Naive B cell (primary cell): ENCODE measurements around the gene CDK5RAP3. TPM values are rescaled to one million over a fixed set of nuclear protein-coding genes. Genes with fewer than 3 reads are reported as not detected.
"Not testable (repeated sequence)": the region's sequence is repeated elsewhere in the genome, so short reads cannot be mapped to it uniquely, and the experiment has no call there.

Source experiments
- ATAC-seq, 2 donors: fragments of 150-1000 bp; cut with Tn5 transposase; 2 replicates each; pipeline ENCODE4 v1.10.0; 2021; ENCODE audit warnings: low read depth in 2 of 2, mild to moderate bottlenecking in 2 of 2, moderate library complexity in 2 of 2
- DNase-seq: peaks from one replicate; pipeline ENCODE4 v3.0.0; 2022
- H3K27ac Mint-ChIP-seq, 6 donors: one replicate each; pipeline ENCODE4 v1.8.0; 2020 to 2022; ENCODE audit warnings: mild to moderate bottlenecking in 6 of 6, mixed read lengths in 6 of 6, moderate library complexity in 5 of 6, inconsistent platforms in 2 of 6
- H3K27me3 Mint-ChIP-seq, 3 donors: one replicate each; pipeline ENCODE4 v1.8.0; 2021 to 2022; ENCODE audit warnings: mixed read lengths in 3 of 3, mild to moderate bottlenecking in 1 of 3
- H3K36me3 Mint-ChIP-seq, 2 donors: one replicate each; pipeline ENCODE4 v1.8.0; 2020 to 2022; ENCODE audit warnings: mixed read lengths in 2 of 2, inconsistent platforms in 1 of 2, mild to moderate bottlenecking in 1 of 2
- H3K4me1 Mint-ChIP-seq, 3 donors: one replicate each; pipeline ENCODE4 v1.8.0; 2020 to 2022; ENCODE audit warnings: mixed read lengths in 3 of 3, inconsistent platforms in 1 of 3, mild to moderate bottlenecking in 1 of 3, moderate library complexity in 1 of 3
- H3K4me3 Mint-ChIP-seq, 8 donors: one replicate each; pipeline ENCODE4 v1.8.0; 2020 to 2022; ENCODE audit warnings: mild to moderate bottlenecking in 8 of 8, mixed read lengths in 8 of 8, moderate library complexity in 8 of 8, inconsistent platforms in 2 of 8
- H3K9me3 Mint-ChIP-seq, 7 donors: one replicate each; pipeline ENCODE4 v1.8.0; 2020 to 2022; ENCODE audit warnings: mixed read lengths in 7 of 7, mild to moderate bottlenecking in 5 of 7, inconsistent platforms in 2 of 7, moderate library complexity in 1 of 7
- polyA plus RNA-seq, 6 donors: library from polyadenylated mRNA; unstranded; fragments of 300-500 nt; fragmentation: Illumina TruSeq; gene quantifications; one replicate each; pipeline ENCODE4 v1.2.3, GENCODE V29; 2021; ENCODE audit warnings: low read depth in 6 of 6

The CDK5RAP3 gene, protein sequence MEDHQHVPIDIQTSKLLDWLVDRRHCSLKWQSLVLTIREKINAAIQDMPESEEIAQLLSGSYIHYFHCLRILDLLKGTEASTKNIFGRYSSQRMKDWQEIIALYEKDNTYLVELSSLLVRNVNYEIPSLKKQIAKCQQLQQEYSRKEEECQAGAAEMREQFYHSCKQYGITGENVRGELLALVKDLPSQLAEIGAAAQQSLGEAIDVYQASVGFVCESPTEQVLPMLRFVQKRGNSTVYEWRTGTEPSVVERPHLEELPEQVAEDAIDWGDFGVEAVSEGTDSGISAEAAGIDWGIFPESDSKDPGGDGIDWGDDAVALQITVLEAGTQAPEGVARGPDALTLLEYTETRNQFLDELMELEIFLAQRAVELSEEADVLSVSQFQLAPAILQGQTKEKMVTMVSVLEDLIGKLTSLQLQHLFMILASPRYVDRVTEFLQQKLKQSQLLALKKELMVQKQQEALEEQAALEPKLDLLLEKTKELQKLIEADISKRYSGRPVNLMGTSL
- polyA plus RNA-seq: 10 to 100 TPM; 69.7 to 87.5 (median 84.0) TPM

GRCh38 chr17:47970725-47971499 lies at the start of gene CDK5RAP3:
TSS of gene CDK5RAP3 (plus strand) at chr17:47971113. CDS start at chr17:47971147, 34 bp downstream.
- peak within 1 kb of the TSS; percentile 91 to 98 (median 94) for H3K27ac Mint-ChIP-seq
- peaks cover 0 to 7% (median 0%) of the 10 kb centered on the region in 3 donors for H3K27me3 Mint-ChIP-seq
- peak within 1 kb of the TSS; percentile 95 to 100 (median 98) for H3K4me3 Mint-ChIP-seq
- H3K9me3 Mint-ChIP-seq: no peaks in the 10 kb centered on the region
- peak; percentile 96 to 97 for ATAC-seq
- peak; percentile 100 for DNase-seq
- peaks cover 21 to 34% (median 24%) of the 10 kb centered on the region in 3 donors for H3K4me1 Mint-ChIP-seq
- H3K36me3 Mint-ChIP-seq: peaks cover 6 to 16% of the 10 kb centered on the region in 2 donors

DNA sequence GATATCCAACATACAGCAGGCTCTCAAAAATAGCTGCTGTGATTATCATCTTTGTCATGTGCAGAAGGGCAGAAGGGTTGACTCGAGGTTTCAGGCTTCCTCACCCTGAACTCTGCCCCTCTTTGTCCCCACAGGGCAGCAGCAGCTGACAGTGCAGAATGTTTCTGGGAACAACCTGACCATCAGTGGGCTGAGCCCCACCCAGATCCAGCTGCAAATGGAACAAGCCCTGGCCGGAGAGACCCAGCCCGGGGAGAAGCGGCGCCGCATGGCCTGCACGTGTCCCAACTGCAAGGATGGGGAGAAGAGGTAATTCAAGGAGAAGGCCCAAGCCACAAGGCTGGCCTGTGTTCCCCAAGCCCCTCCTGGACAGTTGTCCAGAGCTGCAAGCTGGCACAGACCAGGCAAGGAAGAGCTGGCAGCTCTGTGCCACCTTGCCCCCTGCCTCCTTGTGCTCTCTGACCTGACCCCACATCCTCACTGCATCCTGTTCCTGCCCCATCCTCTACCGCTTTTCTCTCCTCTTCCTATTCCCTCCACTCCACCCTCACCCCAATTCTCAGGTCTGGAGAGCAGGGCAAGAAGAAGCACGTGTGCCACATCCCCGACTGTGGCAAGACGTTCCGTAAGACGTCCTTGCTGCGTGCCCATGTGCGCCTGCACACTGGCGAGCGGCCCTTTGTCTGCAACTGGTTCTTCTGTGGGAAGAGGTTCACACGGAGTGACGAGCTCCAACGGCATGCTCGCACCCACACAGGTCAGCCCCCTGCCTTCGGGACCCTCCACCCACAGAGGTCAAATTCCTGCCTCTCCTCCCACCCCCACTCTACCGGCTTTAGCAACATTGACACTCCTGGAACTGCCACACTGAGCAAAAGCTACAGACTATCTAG lies 45.9 kb upstream of the CDK5RAP3 start:
- Mint-ChIP-seq H3K27me3 (no peaks in the 10 kb centered on the region), H3K27ac (no peak overlapping the region), H3K4me3 (no peak overlapping the region), H3K9me3 (no peaks in the 10 kb centered on the region), H3K4me1 (peaks cover 0 to 4% (median 4%) of the 10 kb centered on the region in 3 donors), H3K36me3 (peaks cover 7 to 33% of the 10 kb centered on the region in 2 donors)
- no peak for DNase-seq
- ATAC-seq: no peak

DNA sequence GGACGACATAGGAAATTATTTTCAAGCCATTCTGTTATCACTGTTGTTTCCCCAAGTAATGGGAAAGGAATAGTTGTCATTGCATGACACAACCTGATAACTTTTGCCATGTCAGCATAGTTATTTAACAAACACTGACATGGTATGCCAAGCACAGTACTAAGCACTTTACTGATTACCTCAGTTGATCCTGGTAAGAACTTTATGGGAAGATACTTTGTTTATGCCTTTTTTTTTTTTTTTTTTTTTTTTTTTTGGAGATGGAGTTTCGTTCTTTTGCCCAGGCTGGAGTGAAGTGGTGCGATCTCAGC lies 45.3 kb upstream of the CDK5RAP3 start:
- peaks cover 7 to 31% of the 10 kb centered on the region in 2 donors for H3K36me3 Mint-ChIP-seq
- H3K27me3 Mint-ChIP-seq: no peaks in the 10 kb centered on the region
- no peak overlapping the region for H3K4me3 Mint-ChIP-seq
- H3K27ac Mint-ChIP-seq: no peak overlapping the region
- H3K9me3 Mint-ChIP-seq: no peaks in the 10 kb centered on the region
- peaks cover 0 to 4% (median 4%) of the 10 kb centered on the region in 3 donors for H3K4me1 Mint-ChIP-seq
- ATAC-seq (no peak), DNase-seq (no peak)

- peaks cover 0 to 4% (median 4%) of the 10 kb centered on the region in 3 donors for H3K4me1 Mint-ChIP-seq
- no peak overlapping the region for H3K4me3 Mint-ChIP-seq
- H3K9me3 Mint-ChIP-seq: no peaks in the 10 kb centered on the region
- peaks cover 7 to 25% of the 10 kb centered on the region in 2 donors for H3K36me3 Mint-ChIP-seq
- no peak for DNase-seq
- H3K27me3 Mint-ChIP-seq: no peaks in the 10 kb centered on the region
- H3K27ac Mint-ChIP-seq: no peak overlapping the region
- ATAC-seq: no peak
Observed at GRCh38 chr17:47927821-47928400, 43.0 kb upstream of the CDK5RAP3 start.

DNA sequence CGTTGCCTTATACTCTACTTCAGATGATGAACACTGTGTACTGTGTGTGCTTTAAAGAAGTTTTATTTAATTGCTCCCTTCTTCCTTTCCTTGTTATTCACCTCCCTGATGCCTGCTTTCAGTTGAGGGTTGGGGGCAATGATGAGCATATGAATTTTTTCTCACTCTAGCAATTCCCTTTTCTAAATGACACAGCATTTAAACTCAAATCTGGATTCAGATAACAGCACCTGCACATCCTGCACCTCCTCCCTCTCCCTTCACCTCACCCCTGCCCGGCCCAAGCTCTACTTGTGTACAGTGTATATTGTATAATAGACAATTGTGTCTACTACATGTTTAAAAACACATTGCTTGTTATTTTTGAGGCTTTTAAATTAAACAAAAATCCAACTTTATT lies 42.5 kb upstream of the CDK5RAP3 start:
- H3K4me1 Mint-ChIP-seq: peaks cover 0 to 4% (median 4%) of the 10 kb centered on the region in 3 donors
- H3K36me3 Mint-ChIP-seq: peaks cover 7 to 25% of the 10 kb centered on the region in 2 donors
- no peaks in the 10 kb centered on the region for H3K27me3 Mint-ChIP-seq
- no peak overlapping the region for H3K4me3 Mint-ChIP-seq
- H3K27ac Mint-ChIP-seq: peak overlapping the region in 2 of 6 donors; percentile 39 to 78
- no peaks in the 10 kb centered on the region for H3K9me3 Mint-ChIP-seq
- DNase-seq: no peak
- ATAC-seq: no peak

DNA sequence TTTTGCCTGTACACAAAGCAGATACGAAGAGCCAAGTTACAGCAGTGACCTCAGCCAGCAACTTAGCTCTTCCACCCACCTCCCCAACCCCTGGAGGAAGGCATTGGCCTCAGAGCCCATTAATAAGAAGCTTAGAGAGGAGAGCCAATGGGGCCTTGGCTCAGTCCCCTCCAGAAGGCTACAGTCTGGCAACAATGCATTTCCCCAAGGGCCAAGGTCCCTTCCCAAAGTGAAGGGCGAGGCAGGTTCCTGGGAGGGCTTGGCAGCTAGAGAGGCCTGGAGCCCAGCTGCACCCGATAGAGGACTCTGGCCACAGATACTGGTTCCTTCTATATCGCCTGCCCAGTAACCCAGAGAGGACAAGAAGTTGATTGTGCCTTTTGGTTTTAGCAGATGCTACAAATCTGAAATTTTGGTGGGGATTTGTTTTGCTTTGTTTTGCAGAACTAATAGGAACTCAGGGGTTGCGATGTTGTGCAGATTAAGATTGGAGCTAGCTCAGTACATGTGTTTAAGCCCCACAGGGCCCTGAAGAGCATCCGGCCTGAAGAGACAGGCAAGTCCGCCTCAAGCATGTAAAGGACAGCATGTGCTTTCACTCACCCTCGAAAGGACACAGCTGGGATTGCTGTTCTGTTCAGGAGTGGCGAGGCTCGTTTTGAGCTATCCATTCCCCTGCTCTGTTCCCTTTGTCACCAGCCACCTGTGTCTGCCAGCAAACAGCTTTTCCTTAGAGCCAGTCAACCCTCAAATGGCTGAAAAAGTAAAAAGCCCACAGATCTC lies 41.5 kb upstream of the CDK5RAP3 start:
- Mint-ChIP-seq H3K36me3 (peaks cover 7 to 25% of the 10 kb centered on the region in 2 donors), H3K4me3 (no peak overlapping the region), H3K4me1 (peaks cover 0 to 4% (median 4%) of the 10 kb centered on the region in 3 donors), H3K27me3 (no peaks in the 10 kb centered on the region), H3K9me3 (no peaks in the 10 kb centered on the region), H3K27ac (no peak overlapping the region)
- DNase-seq (no peak), ATAC-seq (no peak)

DNA sequence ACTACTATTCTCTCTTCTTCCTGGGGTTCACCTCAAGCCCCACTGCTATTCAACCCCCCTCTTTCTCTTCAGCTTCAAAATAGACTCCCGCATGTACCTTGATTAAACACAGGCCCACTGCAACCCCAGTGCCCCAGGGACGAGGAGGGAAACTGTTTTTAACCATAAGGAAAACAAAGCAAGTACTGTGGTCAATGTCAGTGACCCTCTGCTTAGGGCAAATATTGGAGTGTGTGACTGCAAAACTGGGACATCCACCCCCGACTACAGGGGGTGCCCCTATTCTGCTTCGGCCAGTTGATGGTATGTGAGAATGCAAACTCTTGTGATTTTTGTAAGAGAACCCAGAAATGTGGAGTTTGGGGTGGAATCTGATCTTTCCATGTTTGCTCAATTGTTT lies 39.1 kb upstream of the CDK5RAP3 start:
- Mint-ChIP-seq H3K36me3 (peaks cover 0 to 14% of the 10 kb centered on the region in 2 donors), H3K4me3 (peak overlapping the region in 1 of 8 donors; percentile 43), H3K4me1 (peaks cover 3 to 9% (median 7%) of the 10 kb centered on the region in 3 donors), H3K27me3 (no peaks in the 10 kb centered on the region), H3K9me3 (no peaks in the 10 kb centered on the region), H3K27ac (peak overlapping the region in 3 of 6 donors; percentile 69 to 79 (median 72))
- ATAC-seq: no peak
- no peak for DNase-seq

GRCh38 chr17:47934856-47935255 lies 36.1 kb upstream of the CDK5RAP3 start:
- DNase-seq: no peak
- H3K9me3 Mint-ChIP-seq: no peaks in the 10 kb centered on the region
- ATAC-seq: no peak
- no peak overlapping the region for H3K4me3 Mint-ChIP-seq
- H3K27me3 Mint-ChIP-seq: no peaks in the 10 kb centered on the region
- H3K36me3 Mint-ChIP-seq: no peaks in the 10 kb centered on the region
- no peak overlapping the region for H3K27ac Mint-ChIP-seq
- H3K4me1 Mint-ChIP-seq: peaks cover 2 to 12% (median 8%) of the 10 kb centered on the region in 3 donors

- H3K36me3 Mint-ChIP-seq, DNase-seq, ATAC-seq, H3K9me3 Mint-ChIP-seq, H3K27ac Mint-ChIP-seq, H3K4me3 Mint-ChIP-seq, H3K27me3 Mint-ChIP-seq: not testable (repeated sequence)
- H3K4me1 Mint-ChIP-seq: peaks cover 8 to 17% (median 8%) of the 10 kb centered on the region in 3 donors
Observed at GRCh38 chr17:47935468-47935867, 35.4 kb upstream of the CDK5RAP3 start.

DNA sequence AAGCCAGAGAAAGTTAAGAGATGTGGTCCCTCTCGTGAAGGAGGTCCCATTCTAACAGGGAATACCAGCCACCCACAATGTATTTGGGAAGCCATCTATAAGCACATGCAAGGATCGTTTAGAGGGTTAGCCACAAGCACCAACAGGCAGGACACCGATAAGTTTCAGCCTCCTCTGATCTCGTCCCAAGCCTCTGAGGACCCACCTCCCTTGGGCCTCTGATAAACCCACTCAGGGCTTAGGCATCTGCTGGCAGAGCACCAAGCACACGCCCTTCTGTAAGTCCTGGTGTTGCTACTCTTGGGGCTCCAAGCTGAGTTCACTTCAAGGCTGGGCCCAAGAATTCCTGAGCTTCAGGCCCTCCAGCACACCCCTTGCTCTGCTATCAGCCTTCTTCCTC lies 35.0 kb upstream of the CDK5RAP3 start:
- Mint-ChIP-seq H3K4me3 (no peak overlapping the region), H3K27ac (no peak overlapping the region), H3K9me3 (peaks cover 0 to 2% (median 0%) of the 10 kb centered on the region in 7 donors), H3K36me3 (no peaks in the 10 kb centered on the region), H3K27me3 (no peaks in the 10 kb centered on the region), H3K4me1 (peaks cover 11 to 20% (median 13%) of the 10 kb centered on the region in 3 donors)
- DNase-seq (no peak), ATAC-seq (no peak)

DNA sequence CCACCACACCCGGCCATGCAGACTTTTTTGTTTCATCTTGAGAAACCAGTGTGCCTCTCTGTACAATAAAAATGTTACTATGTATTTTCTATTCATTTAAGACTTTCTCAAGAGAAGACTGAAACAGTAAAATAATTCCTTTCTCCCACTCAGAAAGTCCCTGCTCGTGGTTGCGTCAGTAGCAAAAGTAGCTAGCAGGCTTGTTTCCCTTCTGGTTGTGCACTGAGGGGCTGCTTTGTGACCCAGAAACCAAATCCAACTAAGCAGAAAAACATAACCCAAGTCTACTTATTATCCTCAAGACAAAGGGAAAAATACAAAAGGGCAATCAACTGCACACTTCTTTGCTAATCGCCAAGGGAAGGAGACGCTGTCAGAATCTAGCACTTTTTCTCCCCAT lies 33.0 kb upstream of the CDK5RAP3 start:
- Mint-ChIP-seq H3K27me3 (no peaks in the 10 kb centered on the region), H3K4me3 (no peak overlapping the region), H3K36me3 (no peaks in the 10 kb centered on the region), H3K9me3 (peaks cover 0 to 4% (median 0%) of the 10 kb centered on the region in 7 donors), H3K27ac (no peak overlapping the region), H3K4me1 (peaks cover 27 to 31% (median 28%) of the 10 kb centered on the region in 3 donors)
- ATAC-seq (no peak), DNase-seq (no peak)
